Activated CD8-positive, alpha-beta memory T cell treated with anti-CD3 and anti-CD28 coated beads for 24 hours (primary cell): Measurements from ENCODE around the gene DCLRE1B.

Experiments used
- DNase-seq: peaks from one replicate; pipeline ENCODE4 v3.0.0-alpha.2; 2020

Gene DCLRE1B

DNA sequence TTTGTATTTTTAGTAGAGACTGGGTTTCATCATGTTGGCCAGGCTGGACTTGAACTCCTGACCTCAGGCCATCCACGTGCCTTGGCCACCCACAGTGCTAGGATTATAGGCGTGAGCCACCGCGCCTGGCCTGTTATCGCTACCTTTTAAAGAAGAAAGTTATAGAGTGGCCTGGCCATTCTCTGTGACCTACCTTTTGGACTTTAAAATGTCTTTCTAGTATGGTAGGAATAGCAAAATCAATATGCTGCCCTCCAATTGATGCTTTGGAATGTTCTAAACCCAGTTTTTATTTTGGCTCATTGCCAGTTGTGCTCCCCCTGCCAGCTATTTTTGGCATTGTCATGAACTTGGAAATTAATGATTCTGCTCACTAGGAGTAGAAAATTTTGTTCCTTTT is 43.9 kb downstream of the DCLRE1B start:
- no peak for DNase-seq

DNA sequence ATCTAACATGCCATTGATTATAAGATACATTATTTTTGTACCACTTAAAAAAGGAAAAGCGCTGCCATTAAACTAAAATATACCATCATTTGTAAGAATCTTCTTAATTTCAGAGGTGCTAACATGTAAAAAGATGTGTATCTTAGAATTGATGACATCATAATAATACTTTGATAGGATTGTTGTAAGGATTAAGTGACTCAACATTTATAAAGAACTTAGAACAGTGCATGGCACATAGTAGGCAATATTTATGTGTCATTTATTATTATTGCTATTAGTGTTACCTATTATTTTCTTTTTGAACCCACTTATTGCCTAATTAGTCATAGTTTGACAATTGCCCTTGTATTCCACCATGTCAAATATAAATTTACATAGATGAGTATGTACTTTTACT is 45.8 kb downstream of the DCLRE1B start:
- no peak for DNase-seq

DNA sequence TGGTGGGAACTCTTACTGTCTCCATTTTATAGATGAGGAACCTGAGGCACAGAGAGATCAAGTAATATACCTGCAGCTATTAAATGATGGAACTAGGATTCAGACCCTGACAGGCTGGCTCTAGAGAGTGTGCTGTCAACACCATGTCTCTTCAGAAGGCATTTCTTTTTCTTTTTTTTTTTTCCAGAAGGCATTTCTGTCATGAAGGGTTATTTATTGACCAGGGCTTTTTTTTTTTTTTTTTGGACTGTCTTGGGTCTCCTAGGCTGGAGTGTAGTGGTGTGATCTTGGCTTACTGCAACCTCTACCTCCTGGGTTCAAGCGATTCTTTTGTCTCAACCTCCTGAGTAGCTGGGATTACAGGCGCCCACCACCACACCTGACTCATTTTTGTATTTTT is 46.6 kb downstream of the DCLRE1B start:
- DNase-seq = no peak

DNA sequence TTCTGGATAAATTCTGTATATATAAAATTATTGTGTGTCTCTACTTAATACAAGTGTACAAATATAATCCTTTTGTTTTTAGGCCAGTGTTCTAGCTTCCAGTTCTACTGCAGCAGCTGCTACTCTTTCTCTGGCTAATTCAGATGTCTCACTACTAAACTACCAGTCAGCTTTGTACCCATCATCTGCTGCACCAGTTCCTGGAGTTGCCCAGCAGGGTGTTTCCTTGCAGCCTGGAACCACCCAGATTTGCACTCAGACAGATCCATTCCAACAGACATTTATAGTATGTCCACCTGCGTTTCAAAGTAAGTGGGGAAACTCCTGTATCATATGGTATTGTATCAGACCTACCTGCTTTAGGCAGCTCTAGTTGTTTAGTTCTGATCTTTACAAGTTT is 52.9 kb downstream of the DCLRE1B start:
- no peak for DNase-seq

DNA sequence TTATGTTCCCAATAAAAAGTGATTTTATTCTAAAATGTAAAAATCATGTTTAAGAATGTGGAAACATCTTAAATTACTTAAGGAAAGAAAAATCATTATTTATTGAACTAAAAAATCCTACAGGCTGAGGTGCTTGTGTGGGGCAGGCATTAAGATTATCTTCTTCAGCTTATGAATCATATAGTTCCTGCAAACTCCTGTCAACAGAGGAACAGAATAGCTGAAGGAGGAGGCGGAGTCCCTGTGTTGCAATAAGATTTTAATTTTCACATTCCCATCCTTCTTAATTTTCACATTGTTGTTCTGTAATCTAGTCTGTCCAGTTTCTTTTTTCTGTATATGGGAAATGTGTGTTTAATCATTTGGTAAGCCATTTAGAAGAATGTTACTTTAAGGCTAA is 53.6 kb downstream of the DCLRE1B start:
- no peak for DNase-seq

DNA sequence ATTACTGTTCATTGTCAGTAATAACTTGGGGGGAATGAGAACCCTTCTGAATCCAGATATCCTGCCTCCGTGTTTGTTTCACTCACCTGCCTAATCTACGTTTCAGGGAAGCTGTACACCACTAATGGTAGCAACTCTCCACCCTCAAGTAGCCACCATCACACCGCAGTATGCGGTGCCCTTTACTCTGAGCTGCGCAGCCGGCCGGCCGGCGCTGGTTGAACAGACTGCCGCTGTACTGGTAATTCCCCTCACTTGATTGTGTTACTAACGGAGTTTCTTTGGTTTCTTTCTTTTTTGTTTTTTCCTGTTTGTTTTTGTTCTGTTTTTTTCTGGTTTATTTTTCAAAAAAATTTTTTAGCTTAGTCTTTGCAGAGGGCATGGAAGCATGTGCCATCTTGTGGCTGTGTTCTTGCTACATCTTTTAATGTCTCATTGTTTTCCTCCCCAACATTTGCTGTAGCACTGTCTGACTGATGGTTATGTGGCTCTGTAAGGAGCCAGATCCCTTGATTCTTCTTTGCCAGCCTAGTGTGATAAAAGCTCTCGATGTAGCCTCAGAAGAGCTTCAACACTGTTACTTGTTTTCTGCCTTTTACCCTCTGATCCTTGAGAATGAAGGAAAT is 58.3 kb downstream of the DCLRE1B start:
- no peak for DNase-seq
